Esophagus muscularis mucosa (tissue), 4 donors: ENCODE data around the gene DPF3. TPM values are rescaled to one million over a fixed set of nuclear protein-coding genes. Genes with fewer than 3 reads are reported as not detected.
A peak's percentile ranks its signal among the peaks of the same experiment; 100 is the strongest.

Source experiments
- DNase-seq: peaks from one replicate; pipeline ENCODE4 v3.0.0-alpha.2; 2017; ENCODE audit errors: extremely low spot score
- H3K27ac ChIP-seq, 4 donors: fragments of 200-600 bp; sonication (generic); replicated peaks in 1 of 4; 1 replicate in 3 of 4; 2 replicates in 1 of 4; pipeline ENCODE4 v1.5.1; 2016 to 2019; ENCODE audit warnings: mild to moderate bottlenecking in 1 of 4
- H3K27me3 ChIP-seq, 4 donors: fragments of 200-600 bp; sonication (generic); one replicate each; pipeline versions ENCODE4 v1.5.1 to v1.6.0; 2016 to 2019
- H3K36me3 ChIP-seq, 4 donors: fragments of 200-600 bp; sonication (generic); one replicate each; pipeline ENCODE4 v1.5.1; 2016 to 2019
- H3K4me1 ChIP-seq, 4 donors: fragments of 200-600 bp; sonication (generic); one replicate each; pipeline ENCODE4 v1.5.1; 2016 to 2019
- H3K4me3 ChIP-seq, 4 donors: fragments of 200-600 bp; sonication (generic); 1 replicate in 2 of 4; 2 replicates in 2 of 4; pipeline ENCODE4 v1.5.1; 2016 to 2019; ENCODE audit warnings: mild to moderate bottlenecking in 4 of 4, moderate library complexity in 1 of 4
- H3K9me3 ChIP-seq, 4 donors: fragments of 200-600 bp; sonication (generic); 1 replicate in 3 of 4; 2 replicates in 1 of 4; pipeline ENCODE4 v1.5.1; 2016 to 2019
- CTCF ChIP-seq, 3 experiments: fragments of 200-600 bp in 2 of 3; fragments of 450-650 bp in 1 of 3; sonication (generic) in 2 of 3; IDR thresholded peaks; one replicate each; pipeline ENCODE4 v1.5.1; 2017 to 2019; ENCODE audit warnings: antibody characterized with exemption in 3 of 3, mild to moderate bottlenecking in 2 of 3, moderate library complexity in 1 of 3
- EP300 ChIP-seq: sonication (generic); formaldehyde crosslinking; IDR thresholded peaks from one replicate; pipeline ENCODE4 v1.6.1; 2017; ENCODE audit warnings: antibody characterized with exemption
- POLR2A ChIP-seq: fragments of 450-650 bp; IDR thresholded peaks from one replicate; pipeline ENCODE4 v1.6.1; 2017; ENCODE audit warnings: antibody characterized with exemption, moderate library complexity, mild to moderate bottlenecking, low read depth
- POLR2AphosphoS5 ChIP-seq, 2 donors: sonication (generic); formaldehyde crosslinking; IDR thresholded peaks; one replicate each; pipeline ENCODE4 v1.6.1; 2017; ENCODE audit warnings: antibody characterized with exemption in 2 of 2
- WGBS: methylation state at CpG from one replicate; pipeline ENCODE4 v1.1.5; 2018; 5-methylcytosine and 5-hydroxymethylcytosine counted together
- intact Hi-C: fragments of 100-400 bp; cut with DNase I; formaldehyde crosslinking; loops from one replicate; pipeline ENCODE4 v1.15.1; 2023
- total RNA-seq, 4 donors: library from RNA; depleted of rRNA; stranded (reverse); fragments of >200 nt; gene quantifications; one replicate each; pipeline versions ENCODE4 v1.1.0 to v1.2.1, GENCODE V29; 2016

The DPF3 gene
- total RNA-seq, 4 donors from 2014 or later: 0.78 to 2.5 (median 1.7) TPM

- no peaks in the 10 kb centered on the region for H3K9me3 ChIP-seq
- peaks cover 0 to 14% (median 0%) of the 10 kb centered on the region in 4 donors for H3K27me3 ChIP-seq
- intact Hi-C loops: no loop called here
- no peak for DNase-seq
- no peak overlapping the region for H3K27ac ChIP-seq
- whole genome bisulfite sequencing: 88% methylated on average over 3 of the region's 3 CpGs
- no peak overlapping the region for H3K4me3 ChIP-seq
- TF ChIP-seq CTCF (IDR thresholded peaks at IDR 0.05) (no peak), POLR2AphosphoS5 (IDR thresholded peaks at IDR 0.05) (no peak), EP300 (no peak), POLR2A (no peak)
- no peaks in the 10 kb centered on the region for H3K36me3 ChIP-seq
- H3K4me1 ChIP-seq: peaks cover 0 to 16% (median 1%) of the 10 kb centered on the region in 4 donors
These were observed 7.5 kb upstream of the DPF3 start for GRCh38 chr14:72901361-72901760.

DNA sequence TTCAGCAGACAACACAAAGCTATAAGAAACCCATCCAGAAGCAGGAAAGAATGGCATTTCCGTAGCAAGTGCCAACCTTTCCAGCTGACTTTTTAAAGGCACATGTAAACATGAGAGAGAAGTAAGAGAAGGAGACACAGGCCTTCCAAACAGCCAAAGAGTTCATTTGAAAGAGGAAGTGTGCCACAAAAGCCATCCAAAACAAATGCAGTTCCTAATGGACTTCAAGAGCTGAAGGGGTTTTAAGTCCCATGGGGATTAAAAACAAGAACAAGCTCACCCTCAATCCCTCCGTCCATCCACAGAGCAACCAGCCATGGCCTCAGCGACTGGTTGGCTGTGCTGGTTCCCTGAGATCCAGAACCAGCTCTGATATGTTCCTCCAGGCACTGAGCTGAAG is 4.5 kb upstream of the DPF3 start:
- no peak for DNase-seq
- H3K4me1 ChIP-seq: peaks cover 11 to 14% (median 12%) of the 10 kb centered on the region in 4 donors
- peaks cover 0 to 9% (median 0%) of the 10 kb centered on the region in 4 donors for H3K27me3 ChIP-seq
- intact Hi-C loops: loop anchor here (10.0 kb wide), 1 partner anchor 184 kb away; no protein-coding TSS in a partner anchor
- 63% methylated on average over 3 of the region's 3 CpGs for WGBS
- H3K27ac ChIP-seq: no peak overlapping the region
- TF ChIP-seq POLR2AphosphoS5 (IDR thresholded peaks at IDR 0.05): no peak
- no peak for TF ChIP-seq EP300
- TF ChIP-seq CTCF (IDR thresholded peaks at IDR 0.05): no peak
- no peak for TF ChIP-seq POLR2A
- H3K4me3 ChIP-seq: no peak overlapping the region
- H3K9me3 ChIP-seq: no peaks in the 10 kb centered on the region
- no peaks in the 10 kb centered on the region for H3K36me3 ChIP-seq

- Histone ChIP-seq H3K27ac (peak overlapping the region; percentile 49 to 73 (median 54)), H3K9me3 (no peaks in the 10 kb centered on the region), H3K4me1 (peaks cover 21 to 41% (median 32%) of the 10 kb centered on the region in 4 donors), H3K36me3 (no peaks in the 10 kb centered on the region), H3K4me3 (peak overlapping the region; percentile 77 to 85 (median 83)), H3K27me3 (peaks cover 0 to 38% (median 6%) of the 10 kb centered on the region in 4 donors)
- no peak for DNase-seq
- intact Hi-C loops: loop anchor here (10.0 kb wide), 1 partner anchor 180 kb away; no protein-coding TSS in a partner anchor
- 10% methylated on average over 25 of the region's 25 CpGs for WGBS
- TF ChIP-seq POLR2AphosphoS5 (IDR thresholded peaks at IDR 0.05): no peak
These were observed 900 bp upstream of the DPF3 start for GRCh38 chr14:72894623-72895378.

DNA sequence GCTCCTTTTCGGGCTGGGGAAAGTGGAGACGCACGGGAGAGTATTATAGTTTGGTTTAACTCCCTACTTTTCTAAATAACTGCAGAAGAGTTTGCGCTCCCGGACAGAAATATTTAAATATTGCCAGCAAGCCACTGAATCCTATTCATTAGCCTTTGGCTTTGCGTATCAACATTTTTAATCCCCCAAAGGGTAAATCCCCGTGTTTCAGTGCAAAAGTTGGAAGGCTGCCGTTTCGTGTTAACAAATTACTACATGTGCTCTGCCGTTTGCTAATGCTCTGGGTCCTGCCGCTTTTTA is 372 bp upstream of the DPF3 start:
- 0% methylated on average over 11 of the region's 11 CpGs for WGBS
- TF ChIP-seq POLR2AphosphoS5 (IDR thresholded peaks at IDR 0.05) (no peak), CTCF (IDR thresholded peaks at IDR 0.05) (no peak), EP300 (no peak), POLR2A (no peak)
- Histone ChIP-seq H3K36me3 (no peaks in the 10 kb centered on the region), H3K27ac (peak overlapping the region; percentile 49 to 73 (median 54)), H3K4me1 (peaks cover 21 to 41% (median 32%) of the 10 kb centered on the region in 4 donors), H3K27me3 (peaks cover 0 to 44% (median 6%) of the 10 kb centered on the region in 4 donors), H3K4me3 (peak overlapping the region; percentile 77 to 85 (median 83)), H3K9me3 (no peaks in the 10 kb centered on the region)
- intact Hi-C loops: loop anchor here (10.0 kb wide), 1 partner anchor 179 kb away; no protein-coding TSS in a partner anchor
- no peak for DNase-seq

- peaks cover 21 to 41% (median 32%) of the 10 kb centered on the region in 4 donors for H3K4me1 ChIP-seq
- DNase-seq: no peak
- intact Hi-C loops: loop anchor here (10.0 kb wide), 1 partner anchor 178 kb away; no protein-coding TSS in a partner anchor
- H3K36me3 ChIP-seq: no peaks in the 10 kb centered on the region
- H3K27me3 ChIP-seq: peaks cover 0 to 47% (median 6%) of the 10 kb centered on the region in 4 donors
- peak overlapping the region; percentile 77 to 85 (median 83) for H3K4me3 ChIP-seq
- under 1% methylated on average over 41 of the region's 68 CpGs for WGBS
- H3K27ac ChIP-seq: peak overlapping the region; percentile 47 to 76 (median 70)
- no peaks in the 10 kb centered on the region for H3K9me3 ChIP-seq
- TF ChIP-seq POLR2A: no peak
- no peak for TF ChIP-seq POLR2AphosphoS5 (IDR thresholded peaks at IDR 0.05)
- TF ChIP-seq EP300: no peak
- TF ChIP-seq CTCF (IDR thresholded peaks at IDR 0.05): no peak
These were observed 844 bp downstream of the DPF3 start for GRCh38 chr14:72892879-72893635.
